Sigmoid colon (tissue), 4 donors: ENCODE results near the gene TMUB2.

Experiments
- EP300 ChIP-seq, 4 donors: sonication (generic); formaldehyde crosslinking; IDR thresholded peaks; one replicate each; pipeline ENCODE4 v1.6.1; 2017; ENCODE audit warnings: antibody characterized with exemption in 4 of 4
- POLR2AphosphoS5 ChIP-seq, 4 donors: sonication (generic); formaldehyde crosslinking; IDR thresholded peaks; one replicate each; pipeline ENCODE4 v1.6.1; 2017; ENCODE audit warnings: antibody characterized with exemption in 4 of 4

GRCh38 chr17:44186307-44187130 is at the start of gene TMUB2:
- TF ChIP-seq EP300 (IDR thresholded peaks at IDR 0.05) = peak in 2 of 4 donors; percentile 24 to 65
- peak; percentile 84 to 93 (median 90) for TF ChIP-seq POLR2AphosphoS5 (IDR thresholded peaks at IDR 0.05)
